Fibroblast of lung (primary cell): Measurements from ENCODE around the gene MEN1. TPM values are rescaled to one million over a fixed set of nuclear protein-coding genes. Genes with fewer than 3 reads are reported as not detected.

Experiments used
- DNase-seq, 2 donors: peaks; one replicate each; pipeline versions ENCODE4 v3.0.0 to v3.0.0-alpha.2; 2010; ENCODE audit warnings: low read depth in 2 of 2
- H2AFZ ChIP-seq: 2 replicates; pipeline ENCODE4 v1.5.1; 2012; ENCODE audit warnings: low read length, control low read depth, inconsistent platforms
- H3K27ac ChIP-seq: 2 replicates; pipeline ENCODE4 v1.5.1; 2011; ENCODE audit warnings: low read length, control low read depth; ENCODE audit not compliant: insufficient read depth
- H3K27me3 ChIP-seq: 2 replicates; pipeline ENCODE4 v1.5.1; 2011; ENCODE audit warnings: mild to moderate bottlenecking, low read length; ENCODE audit not compliant: control insufficient read depth, insufficient read depth
- H3K36me3 ChIP-seq: 2 replicates; pipeline ENCODE4 v1.5.1; 2011; ENCODE audit warnings: low read length; ENCODE audit not compliant: control insufficient read depth, insufficient read depth
- H3K4me1 ChIP-seq: 2 replicates; pipeline ENCODE4 v1.5.1; 2011; ENCODE audit warnings: low read length; ENCODE audit not compliant: control insufficient read depth, insufficient read depth; ENCODE audit errors: extremely low read depth
- H3K4me2 ChIP-seq: 2 replicates; pipeline ENCODE4 v1.5.1; 2011; ENCODE audit warnings: low read length, control low read depth; ENCODE audit not compliant: insufficient read depth; ENCODE audit errors: extremely low read depth
- H3K4me3 ChIP-seq, 4 experiments: fragments of 200-600 bp in 1 of 4; sonication (generic) in 1 of 4; replicated peaks in 1 of 4; 2 replicates each; pipeline ENCODE4 v1.5.1; 2011 to 2016; ENCODE audit warnings: low read length in 4 of 4, low read depth in 3 of 4, mild to moderate bottlenecking in 3 of 4, control low read depth in 2 of 4, inconsistent platforms in 1 of 4, mixed read lengths in 1 of 4; ENCODE audit not compliant: insufficient read depth in 1 of 4; ENCODE audit errors: control extremely low read depth in 1 of 4
- H3K79me2 ChIP-seq: 2 replicates; pipeline ENCODE4 v1.5.1; 2012; ENCODE audit warnings: mild to moderate bottlenecking, low read length, inconsistent platforms; ENCODE audit not compliant: control insufficient read depth, insufficient read depth
- H3K9ac ChIP-seq: 2 replicates; pipeline ENCODE4 v1.5.1; 2011; ENCODE audit warnings: mild to moderate bottlenecking, low read length, control low read depth; ENCODE audit not compliant: insufficient read depth
- H3K9me3 ChIP-seq: 2 replicates; pipeline ENCODE4 v1.5.1; 2012; ENCODE audit warnings: low read depth, low read length; ENCODE audit not compliant: control insufficient read depth, insufficient read depth
- H4K20me1 ChIP-seq: 2 replicates; pipeline ENCODE4 v1.5.1; 2011; ENCODE audit warnings: low read length; ENCODE audit not compliant: control insufficient read depth, insufficient read depth; ENCODE audit errors: extremely low read depth
- EZH2 ChIP-seq: IDR thresholded peaks from 2 replicates; pipeline ENCODE4 v1.5.1; 2012; ENCODE audit warnings: low read length, control low read depth, mild to moderate bottlenecking; ENCODE audit errors: missing control alignments
- polyA plus RNA-seq, 2 donors: library from polyadenylated mRNA; depleted of rRNA in 1 of 2; stranded (reverse) in 1 of 2; unstranded in 1 of 2; fragments of >200 nt; gene quantifications; 2 replicates each; pipeline ENCODE4 v1.2.1, GENCODE V29; 2011 to 2012; ENCODE audit warnings: missing spikeins in 1 of 2
- total RNA-seq: library from RNA; depleted of rRNA; stranded (reverse); fragments of >200 nt; gene quantifications from 2 replicates; pipeline ENCODE4 v1.2.1, GENCODE V29; 2014
- TF ChIP-seq, protein P1 (sequence below), 2 donors: IDR thresholded peaks in 1 of 2; conservative IDR thresholded peaks in 1 of 2; 1 replicate in 1 of 2; 2 replicates in 1 of 2; pipeline ENCODE4 v1.5.1; 2011 to 2012; ENCODE audit warnings: low read length in 2 of 2, control low read depth in 1 of 2, inconsistent platforms in 1 of 2, low read depth in 1 of 2, mild to moderate bottlenecking in 1 of 2

Gene MEN1
- total and polyA plus RNA-seq, 2 donors (not counting 1 experiment from before 2014, with no cell fraction given), result 8.9 to 13.7 TPM

DNA sequence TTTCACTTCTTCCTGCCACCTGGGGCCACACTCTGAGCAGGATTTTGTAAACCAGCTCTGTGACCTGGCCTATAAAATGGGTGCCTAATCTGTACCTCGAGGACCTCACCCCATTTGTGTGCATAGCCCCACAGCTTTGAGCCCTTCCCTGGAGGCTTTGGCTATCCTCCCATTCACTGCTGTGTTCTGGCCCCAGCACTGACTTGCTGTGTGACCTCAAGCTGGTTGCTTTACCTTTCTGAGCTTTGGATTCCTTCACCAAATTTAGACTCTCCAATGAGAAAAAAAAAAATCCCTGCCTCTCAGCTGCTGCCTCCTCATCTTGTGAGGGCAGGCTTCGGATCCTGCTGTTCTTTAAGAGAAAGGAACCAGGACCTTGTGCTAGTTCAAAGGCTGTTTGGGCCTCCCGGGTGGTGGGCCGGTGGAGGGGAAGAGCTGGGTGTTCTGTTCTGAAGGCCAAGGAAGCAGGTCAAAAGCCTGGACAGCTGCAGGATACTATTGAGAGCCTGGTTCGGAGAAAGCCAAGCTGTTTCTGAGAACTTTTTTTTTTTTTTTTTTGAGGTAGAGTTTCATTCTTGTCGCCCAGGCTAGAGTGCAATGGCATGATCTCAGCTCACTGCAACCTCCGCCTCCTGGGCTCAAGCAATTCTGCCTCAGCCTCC is 49.5 kb downstream of the MEN1 start:
- no peak for DNase-seq

DNA sequence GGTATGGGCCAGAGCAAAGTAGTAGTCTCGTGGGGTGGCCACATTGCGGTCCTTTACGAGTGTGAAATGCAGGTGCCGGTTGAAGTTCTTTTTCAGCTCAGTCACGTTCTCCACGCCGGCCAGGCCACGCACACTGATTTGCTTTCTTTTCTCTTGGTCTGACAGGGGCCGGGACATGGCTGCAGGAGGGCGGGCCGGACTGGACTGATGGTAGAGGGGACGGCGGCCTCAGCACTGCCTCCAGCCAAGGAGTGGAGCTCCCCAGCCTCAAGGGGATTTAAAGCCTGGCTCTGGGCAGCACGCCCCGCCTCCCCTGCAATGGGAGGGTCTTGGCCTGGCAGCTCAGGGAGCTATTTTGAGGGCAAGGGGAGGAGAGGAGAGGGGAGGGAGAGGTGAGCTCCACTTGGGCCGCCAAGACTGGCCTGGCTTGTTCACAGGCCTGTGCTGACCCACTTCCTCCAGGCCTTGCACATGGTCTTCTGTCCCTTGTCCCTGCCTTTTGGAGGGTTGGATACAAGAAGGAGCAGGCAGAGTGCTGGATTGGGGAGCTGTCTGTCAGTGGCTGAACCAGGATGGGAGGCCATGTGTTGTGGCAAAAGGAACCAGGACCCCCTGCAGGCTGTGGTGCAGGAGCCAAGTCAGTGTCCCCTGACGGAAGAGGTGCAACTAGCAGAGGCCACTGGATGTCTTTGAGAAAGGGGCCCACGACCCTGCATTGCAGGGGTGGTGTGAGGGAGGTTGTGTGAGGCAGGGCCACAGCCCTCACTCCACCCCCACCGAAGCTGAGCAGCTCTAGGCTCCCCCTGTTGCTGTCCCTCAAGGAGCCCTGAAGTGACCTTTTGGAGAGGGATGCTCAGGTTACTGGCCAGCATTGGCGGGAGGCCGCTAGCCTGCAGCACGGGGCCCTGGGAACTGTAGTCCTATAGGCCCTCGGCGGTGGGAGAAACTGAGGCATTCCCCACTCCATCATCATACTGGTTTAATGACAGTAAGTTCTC is 50.3 kb downstream of the MEN1 start, which contains the start of gene PYGM:
TSS of gene PYGM (minus strand) at position 253 of the 998 bp plus-strand sequence. CDS start at position 177, 76 bp downstream.
- H3K9ac ChIP-seq, result no peak within 1 kb of the TSS
- H3K4me1 ChIP-seq, result peaks cover 26% of the 10 kb centered on the region
- H4K20me1 ChIP-seq, result no peaks in the 10 kb centered on the region
- H3K79me2 ChIP-seq, result no peaks in the 10 kb centered on the region
- no peak within 1 kb of the TSS for H3K4me2 ChIP-seq
- no peak for TF ChIP-seq EZH2
- TF ChIP-seq, protein P1, sequence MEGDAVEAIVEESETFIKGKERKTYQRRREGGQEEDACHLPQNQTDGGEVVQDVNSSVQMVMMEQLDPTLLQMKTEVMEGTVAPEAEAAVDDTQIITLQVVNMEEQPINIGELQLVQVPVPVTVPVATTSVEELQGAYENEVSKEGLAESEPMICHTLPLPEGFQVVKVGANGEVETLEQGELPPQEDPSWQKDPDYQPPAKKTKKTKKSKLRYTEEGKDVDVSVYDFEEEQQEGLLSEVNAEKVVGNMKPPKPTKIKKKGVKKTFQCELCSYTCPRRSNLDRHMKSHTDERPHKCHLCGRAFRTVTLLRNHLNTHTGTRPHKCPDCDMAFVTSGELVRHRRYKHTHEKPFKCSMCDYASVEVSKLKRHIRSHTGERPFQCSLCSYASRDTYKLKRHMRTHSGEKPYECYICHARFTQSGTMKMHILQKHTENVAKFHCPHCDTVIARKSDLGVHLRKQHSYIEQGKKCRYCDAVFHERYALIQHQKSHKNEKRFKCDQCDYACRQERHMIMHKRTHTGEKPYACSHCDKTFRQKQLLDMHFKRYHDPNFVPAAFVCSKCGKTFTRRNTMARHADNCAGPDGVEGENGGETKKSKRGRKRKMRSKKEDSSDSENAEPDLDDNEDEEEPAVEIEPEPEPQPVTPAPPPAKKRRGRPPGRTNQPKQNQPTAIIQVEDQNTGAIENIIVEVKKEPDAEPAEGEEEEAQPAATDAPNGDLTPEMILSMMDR (conservative IDR thresholded peaks at IDR 0.05 in 1 of 2, IDR thresholded peaks at IDR 0.05 in 1 of 2; ENCODE audit: low read depth in 1 of 2, low read length in 2 of 2), result no peak
- no peaks in the 10 kb centered on the region for H3K27me3 ChIP-seq
- H2AFZ ChIP-seq, result no peak within 1 kb of the TSS
- H3K9me3 ChIP-seq, result no peaks in the 10 kb centered on the region
- H3K36me3 ChIP-seq, result peaks cover 13% of the 10 kb centered on the region
- H3K27ac ChIP-seq, result no peak within 1 kb of the TSS
- DNase-seq, result peak; percentile 36 to 60
- no peak within 1 kb of the TSS for H3K4me3 ChIP-seq

More for the DNA sequence above, 49.5 kb downstream of the MEN1 start:
- no peak overlapping the region for H2AFZ ChIP-seq
- H3K27ac ChIP-seq, result no peak overlapping the region
- TF ChIP-seq EZH2, result no peak
- TF ChIP-seq, protein P1 (conservative IDR thresholded peaks at IDR 0.05 in 1 of 2, IDR thresholded peaks at IDR 0.05 in 1 of 2; ENCODE audit: low read depth in 1 of 2, low read length in 2 of 2), result no peak
- peaks cover 18% of the 10 kb centered on the region for H3K36me3 ChIP-seq
- H4K20me1 ChIP-seq, result no peaks in the 10 kb centered on the region
- no peaks in the 10 kb centered on the region for H3K27me3 ChIP-seq
- no peak overlapping the region for H3K9ac ChIP-seq
- peaks cover 26% of the 10 kb centered on the region for H3K4me1 ChIP-seq
- no peaks in the 10 kb centered on the region for H3K9me3 ChIP-seq
- H3K79me2 ChIP-seq, result no peaks in the 10 kb centered on the region
- no peak overlapping the region for H3K4me2 ChIP-seq
- H3K4me3 ChIP-seq, result no peak overlapping the region

DNA sequence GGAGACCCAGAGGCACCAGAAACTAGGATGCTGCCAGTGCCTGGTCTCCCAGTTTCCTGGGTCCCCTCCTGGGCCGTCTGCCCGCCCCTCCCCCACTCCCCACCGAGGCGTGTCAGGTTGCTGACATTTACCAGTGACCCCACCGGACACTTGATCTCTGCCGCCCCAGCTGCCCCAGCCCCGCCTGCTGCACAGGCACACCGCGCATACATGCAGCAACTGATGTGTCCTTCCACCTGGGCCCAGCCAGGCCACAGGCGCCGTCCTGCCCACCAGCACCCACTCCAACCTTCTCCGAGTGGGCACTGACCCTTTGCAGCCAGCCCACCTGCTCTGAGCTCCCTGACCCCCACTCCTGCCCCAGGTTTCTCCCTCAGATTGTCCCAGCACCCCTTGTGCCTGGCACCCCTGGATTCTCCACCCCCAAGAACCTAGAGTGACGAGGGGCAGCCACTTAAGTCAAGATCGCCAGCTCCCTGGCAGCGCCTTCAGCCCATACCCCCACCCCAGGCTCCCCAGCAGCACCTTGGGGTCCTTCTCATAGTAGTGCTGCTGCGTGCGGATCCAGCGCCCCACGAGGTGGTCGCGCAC is 51.1 kb downstream of the MEN1 start:
- no peak overlapping the region for H2AFZ ChIP-seq
- H3K4me2 ChIP-seq, result no peak overlapping the region
- no peaks in the 10 kb centered on the region for H3K27me3 ChIP-seq
- no peak overlapping the region for H3K9ac ChIP-seq
- no peak overlapping the region for H3K4me3 ChIP-seq
- H3K36me3 ChIP-seq, result peaks cover 12% of the 10 kb centered on the region
- H3K4me1 ChIP-seq, result peaks cover 26% of the 10 kb centered on the region
- no peaks in the 10 kb centered on the region for H3K79me2 ChIP-seq
- no peaks in the 10 kb centered on the region for H4K20me1 ChIP-seq
- no peak for DNase-seq
- H3K27ac ChIP-seq, result no peak overlapping the region
- no peaks in the 10 kb centered on the region for H3K9me3 ChIP-seq
- TF ChIP-seq, protein P1 (conservative IDR thresholded peaks at IDR 0.05 in 1 of 2, IDR thresholded peaks at IDR 0.05 in 1 of 2; ENCODE audit: low read depth in 1 of 2, low read length in 2 of 2), result no peak
